OCI-LY1 (cell line): ENCODE data around the gene GRXCR2.

ENCODE experiments used
- H2AFZ ChIP-seq: fragments of 200-600 bp; sonication (generic), shearing (Covaris generic); 2 replicates; pipeline ENCODE4 v1.6.0; 2014; ENCODE audit warnings: antibody characterized with exemption, mild to moderate bottlenecking, low read length
- H3F3A ChIP-seq: fragments of 200-600 bp; sonication (generic), shearing (Covaris generic); 2 replicates; pipeline ENCODE4 v1.6.0; 2014; ENCODE audit warnings: mild to moderate bottlenecking, antibody characterized with exemption, low read length, moderate library complexity; ENCODE audit not compliant: insufficient read depth
- H3K27ac ChIP-seq: fragments of 200-600 bp; sonication (generic); 2 replicates; pipeline ENCODE4 v1.5.1; 2014; ENCODE audit warnings: low read length, mixed run types, mild to moderate bottlenecking, low read depth; ENCODE audit not compliant: poor library complexity, severe bottlenecking
- H3K27me3 ChIP-seq: fragments of 200-600 bp; sonication (generic); 2 replicates; pipeline ENCODE4 v1.6.0; 2014; ENCODE audit warnings: antibody characterized with exemption, mild to moderate bottlenecking, low read length, moderate library complexity; ENCODE audit not compliant: insufficient read depth
- H3K36me3 ChIP-seq: fragments of 200-600 bp; sonication (generic); 2 replicates; pipeline ENCODE4 v1.6.1; 2014; ENCODE audit warnings: mild to moderate bottlenecking, antibody characterized with exemption, low read length, moderate library complexity, mixed read lengths; ENCODE audit not compliant: insufficient read depth
- H3K4me1 ChIP-seq: fragments of 200-600 bp; sonication (generic); 2 replicates; pipeline ENCODE4 v1.5.1; 2014; ENCODE audit warnings: mild to moderate bottlenecking, low read length, moderate library complexity; ENCODE audit not compliant: insufficient read depth, severe bottlenecking
- H3K4me2 ChIP-seq: fragments of 200-600 bp; sonication (generic), shearing (Covaris generic); 2 replicates; pipeline ENCODE4 v1.6.1; 2014; ENCODE audit warnings: low read length
- H3K4me3 ChIP-seq: fragments of 200-600 bp; sonication (generic); 2 replicates; pipeline ENCODE4 v1.5.1; 2014; ENCODE audit warnings: low read length, low read depth, mild to moderate bottlenecking, mixed read lengths; ENCODE audit not compliant: poor library complexity, severe bottlenecking
- H3K79me2 ChIP-seq: fragments of 200-600 bp; shearing (Covaris generic); 2 replicates; pipeline ENCODE4 v1.6.1; 2016; ENCODE audit warnings: mixed run types, low read length, mixed read lengths; ENCODE audit not compliant: insufficient read depth
- H3K9ac ChIP-seq: fragments of 200-600 bp; sonication (generic), shearing (Covaris generic); 2 replicates; pipeline ENCODE4 v1.6.1; 2014; ENCODE audit warnings: mild to moderate bottlenecking, low read length, mixed read lengths
- H3K9me2 ChIP-seq: fragments of 200-600 bp; sonication (generic), shearing (Covaris generic); 2 replicates; pipeline ENCODE4 v1.6.1; 2014; ENCODE audit warnings: low read depth, mild to moderate bottlenecking, low read length, mixed read lengths
- H3K9me3 ChIP-seq: fragments of 200-600 bp; shearing (Covaris generic); 2 replicates; pipeline ENCODE4 v1.6.1; 2014; ENCODE audit warnings: low read length, mixed read lengths
- H4K20me1 ChIP-seq: fragments of 200-600 bp; sonication (generic), shearing (Covaris generic); 2 replicates; pipeline ENCODE4 v1.6.0; 2016; ENCODE audit warnings: mild to moderate bottlenecking, low read length; ENCODE audit not compliant: insufficient read depth
- CTCF ChIP-seq: fragments of 200-600 bp; sonication (generic), shearing (Covaris generic); IDR thresholded peaks from 2 replicates; pipeline ENCODE4 v1.5.1; 2017; ENCODE audit warnings: mild to moderate bottlenecking, antibody characterized with exemption, low read length, moderate library complexity, mixed read lengths
- EZH2 ChIP-seq: fragments of 200-600 bp; sonication (generic), shearing (Covaris generic); IDR thresholded peaks from 2 replicates; pipeline ENCODE4 v1.8.0; 2017; ENCODE audit warnings: borderline replicate concordance, mixed run types, mild to moderate bottlenecking, antibody characterized with exemption, low read length, moderate library complexity, mixed read lengths

The GRXCR2 gene

GRCh38 chr5:145852990-145853389, 19.8 kb downstream of the GRXCR2 start:
- H3K9me3 ChIP-seq, result no peaks in the 10 kb centered on the region
- no peak overlapping the region for H2AFZ ChIP-seq
- no peaks in the 10 kb centered on the region for H3K9me2 ChIP-seq
- no peaks in the 10 kb centered on the region for H3K27me3 ChIP-seq
- no peaks in the 10 kb centered on the region for H3K79me2 ChIP-seq
- H3K4me1 ChIP-seq, result no peaks in the 10 kb centered on the region
- no peak overlapping the region for H3K27ac ChIP-seq
- H3F3A ChIP-seq, result no peaks in the 10 kb centered on the region
- no peaks in the 10 kb centered on the region for H3K36me3 ChIP-seq
- no peak overlapping the region for H3K9ac ChIP-seq
- H3K4me3 ChIP-seq, result no peak overlapping the region
- no peak overlapping the region for H3K4me2 ChIP-seq
- TF ChIP-seq CTCF (no peak), EZH2 (no peak)
- H4K20me1 ChIP-seq, result no peaks in the 10 kb centered on the region

GRCh38 chr5:145848854-145849253, 24.0 kb downstream of the GRXCR2 start:
- H3K36me3 ChIP-seq, result no peaks in the 10 kb centered on the region
- H3K4me3 ChIP-seq, result no peak overlapping the region
- no peaks in the 10 kb centered on the region for H3F3A ChIP-seq
- no peaks in the 10 kb centered on the region for H3K27me3 ChIP-seq
- H3K4me1 ChIP-seq, result no peaks in the 10 kb centered on the region
- H3K9me2 ChIP-seq, result no peaks in the 10 kb centered on the region
- H4K20me1 ChIP-seq, result no peaks in the 10 kb centered on the region
- H2AFZ ChIP-seq, result no peak overlapping the region
- no peak overlapping the region for H3K9ac ChIP-seq
- TF ChIP-seq EZH2 (no peak), CTCF (no peak)
- H3K79me2 ChIP-seq, result no peaks in the 10 kb centered on the region
- H3K27ac ChIP-seq, result no peak overlapping the region
- no peaks in the 10 kb centered on the region for H3K9me3 ChIP-seq
- H3K4me2 ChIP-seq, result no peak overlapping the region

GRCh38 chr5:145847499-145848497, 25.0 kb downstream of the GRXCR2 start:
- Histone ChIP-seq H3K27ac (no peak overlapping the region), H2AFZ (no peak overlapping the region), H3K9me2 (no peaks in the 10 kb centered on the region), H3F3A (no peaks in the 10 kb centered on the region), H3K4me3 (no peak overlapping the region), H3K36me3 (no peaks in the 10 kb centered on the region), H3K27me3 (no peaks in the 10 kb centered on the region), H3K4me1 (no peaks in the 10 kb centered on the region), H3K4me2 (no peak overlapping the region), H3K9me3 (no peaks in the 10 kb centered on the region), H3K79me2 (no peaks in the 10 kb centered on the region), H4K20me1 (no peaks in the 10 kb centered on the region), H3K9ac (no peak overlapping the region)
- TF ChIP-seq EZH2 (no peak), CTCF (no peak)
